Activated T-cell treated with anti-CD3 and anti-CD28 coated beads for 48 hours (primary cell): Measurements from ENCODE around the gene SMARCC1.

ENCODE experiments used
- DNase-seq: peaks from one replicate; pipeline ENCODE4 v3.0.0-alpha.2; 2020; ENCODE audit warnings: low read depth

Gene SMARCC1

DNA sequence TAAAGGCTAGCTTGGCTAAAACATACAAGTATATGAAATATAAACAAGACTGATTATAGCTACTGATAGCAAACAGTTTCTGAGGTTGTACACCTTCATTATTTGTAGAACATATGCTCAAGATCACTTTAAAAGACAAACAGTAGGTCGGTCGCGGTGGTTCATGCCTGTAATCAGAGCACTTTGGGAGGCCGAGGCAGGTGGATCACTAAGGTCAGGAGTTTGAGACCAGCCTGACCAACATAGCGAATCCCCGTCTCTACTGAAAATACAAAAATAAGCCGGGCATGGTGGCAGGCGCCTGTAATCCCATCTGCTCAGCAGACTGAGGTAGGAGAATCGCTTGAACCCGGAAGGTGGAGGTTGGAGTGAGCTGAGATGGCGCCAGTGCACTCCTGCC is 80.3 kb downstream of the SMARCC1 start:
- no peak for DNase-seq

DNA sequence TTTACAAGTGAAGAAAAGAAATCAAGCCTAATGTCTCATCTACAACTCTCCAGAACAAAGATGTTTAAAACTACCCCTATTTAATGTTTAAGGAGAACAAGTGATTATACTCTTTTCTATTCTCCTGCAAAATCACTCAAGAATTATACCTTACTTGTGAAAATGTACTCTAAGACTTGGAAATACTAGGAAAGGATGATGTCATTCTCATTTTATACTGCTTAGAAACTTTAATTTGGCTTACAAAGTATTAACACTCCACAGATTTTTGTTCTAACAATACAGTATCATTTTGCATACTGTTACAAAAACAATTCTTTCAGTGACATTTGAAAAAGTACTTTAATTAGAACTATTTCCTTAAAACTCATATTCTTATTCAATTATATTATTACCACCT is 89.5 kb downstream of the SMARCC1 start:
- DNase-seq: no peak

DNA sequence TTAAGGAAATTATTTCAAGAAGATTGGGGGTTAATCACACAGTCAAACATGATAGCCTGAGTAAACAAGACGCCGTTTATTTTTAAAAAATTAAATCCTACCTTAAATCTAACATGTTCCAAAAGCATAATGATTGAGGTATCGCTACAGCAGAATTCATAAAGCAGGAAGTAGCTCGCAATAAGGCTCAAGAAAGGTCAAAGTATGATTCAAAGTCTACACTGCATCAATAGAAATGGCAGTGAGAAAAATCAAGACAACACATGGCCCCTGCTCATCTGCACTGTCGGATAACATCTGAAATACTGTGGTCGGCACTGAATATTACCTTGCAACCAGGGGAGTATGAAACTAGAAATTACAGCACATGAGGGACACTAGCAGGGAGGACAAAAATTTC is 93.2 kb downstream of the SMARCC1 start:
- DNase-seq: no peak

DNA sequence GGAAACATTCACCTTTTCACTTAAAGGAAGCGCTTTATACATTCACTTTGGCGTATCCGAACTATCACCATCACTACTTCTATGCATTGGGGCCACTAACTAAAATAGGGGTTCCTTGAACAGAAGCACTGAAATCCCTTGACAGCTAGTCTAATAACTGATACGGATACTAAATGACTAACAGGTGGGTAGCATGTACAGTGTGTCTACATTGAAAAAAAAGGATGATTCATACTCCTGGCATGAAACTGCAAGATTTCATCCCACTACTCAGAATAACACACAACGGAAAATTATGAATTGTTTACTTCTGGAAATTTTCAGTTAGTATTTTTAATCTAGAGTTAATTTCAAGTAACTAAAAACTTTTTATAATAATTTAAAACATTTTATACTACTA is 96.7 kb downstream of the SMARCC1 start:
- no peak for DNase-seq

DNA sequence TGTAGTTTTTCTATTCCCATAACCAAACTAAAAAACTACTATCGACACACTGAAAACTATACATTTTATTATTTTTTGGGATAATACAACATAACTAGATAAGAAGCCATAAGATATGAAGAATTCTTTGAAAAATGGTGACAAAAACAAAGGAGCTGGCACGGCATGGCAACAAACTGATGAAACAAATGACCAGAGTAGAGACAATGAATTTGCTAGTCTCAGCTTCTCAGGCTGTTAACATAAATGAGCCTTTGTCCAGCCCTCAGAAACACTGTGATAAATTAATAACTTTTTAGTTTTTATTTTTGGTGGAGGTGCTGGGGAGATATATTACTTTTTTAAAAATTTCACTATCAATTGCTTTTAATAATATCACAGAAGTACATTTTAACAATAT is 100.7 kb downstream of the SMARCC1 start:
- DNase-seq: no peak

DNA sequence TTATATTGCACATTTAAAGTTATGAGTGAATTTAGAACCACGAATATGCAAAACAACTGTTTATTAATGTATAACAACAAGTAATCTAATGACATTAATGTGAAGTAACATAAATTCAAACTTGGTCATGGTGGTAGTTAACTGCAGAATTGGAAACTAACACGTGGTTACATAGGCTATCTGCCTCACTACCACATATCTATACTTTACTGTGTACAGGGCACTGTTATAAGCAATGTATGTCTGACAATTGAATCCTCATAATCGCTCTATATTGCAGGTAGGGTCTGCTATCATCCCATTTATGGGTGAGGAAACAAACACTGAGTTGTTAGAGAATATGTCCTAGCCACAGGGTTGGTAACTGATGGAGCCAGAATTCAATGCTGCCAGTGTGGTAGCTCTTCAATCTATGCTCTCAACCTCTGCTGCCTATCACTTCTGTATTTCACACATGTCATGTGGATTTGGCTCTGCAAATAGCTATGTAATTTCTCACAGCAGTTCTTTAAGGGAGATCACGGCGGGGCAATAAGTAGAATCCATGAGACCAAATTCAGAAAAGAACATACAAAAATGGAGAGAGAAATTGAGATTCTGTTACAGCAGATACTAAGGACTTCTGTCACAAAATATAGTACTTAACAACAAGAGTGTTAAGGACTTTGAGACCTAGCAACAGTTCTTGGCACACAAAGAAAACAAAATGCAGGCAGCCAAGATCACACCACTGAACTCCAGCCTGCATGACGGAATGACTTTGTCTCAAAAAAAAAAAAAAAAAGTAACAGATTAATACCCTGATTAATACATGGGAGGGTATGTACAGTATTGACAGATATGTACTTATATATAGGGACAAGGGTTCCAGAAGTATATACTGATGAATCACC is 103.0 kb downstream of the SMARCC1 start:
- DNase-seq: no peak

DNA sequence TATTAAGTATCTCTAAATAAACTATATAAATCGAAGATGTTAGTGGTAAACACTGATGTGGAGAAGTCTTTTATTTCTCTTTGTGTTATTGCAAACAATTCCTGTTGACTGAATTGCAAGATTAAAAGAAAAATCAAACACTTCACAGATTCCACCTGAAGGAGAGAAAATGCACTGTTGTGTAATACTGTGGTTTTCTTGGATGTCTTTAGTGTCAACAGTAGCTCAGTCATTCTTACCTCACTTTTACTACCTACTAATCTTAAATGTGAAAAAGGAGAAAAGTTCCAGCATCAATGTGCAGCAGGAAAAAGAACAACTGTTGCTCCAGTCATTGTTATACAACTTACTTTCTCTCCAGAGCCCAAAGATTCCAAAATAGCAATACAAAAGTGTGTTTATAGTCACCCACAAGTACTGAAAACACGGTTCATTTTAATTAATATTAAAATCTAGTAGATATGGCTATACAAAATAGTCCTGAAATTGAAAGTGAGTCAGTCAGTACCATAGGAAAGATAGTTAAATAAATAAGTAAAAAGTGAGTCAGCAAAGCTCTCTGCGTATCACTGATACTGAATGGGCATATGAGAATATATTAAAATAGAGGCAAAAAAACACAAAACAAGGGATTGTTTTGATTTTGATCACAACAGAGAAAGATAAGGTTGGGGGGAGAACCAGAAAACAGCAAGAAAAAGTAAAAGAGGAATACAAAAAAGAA is 112.5 kb downstream of the SMARCC1 start:
- no peak for DNase-seq

DNA sequence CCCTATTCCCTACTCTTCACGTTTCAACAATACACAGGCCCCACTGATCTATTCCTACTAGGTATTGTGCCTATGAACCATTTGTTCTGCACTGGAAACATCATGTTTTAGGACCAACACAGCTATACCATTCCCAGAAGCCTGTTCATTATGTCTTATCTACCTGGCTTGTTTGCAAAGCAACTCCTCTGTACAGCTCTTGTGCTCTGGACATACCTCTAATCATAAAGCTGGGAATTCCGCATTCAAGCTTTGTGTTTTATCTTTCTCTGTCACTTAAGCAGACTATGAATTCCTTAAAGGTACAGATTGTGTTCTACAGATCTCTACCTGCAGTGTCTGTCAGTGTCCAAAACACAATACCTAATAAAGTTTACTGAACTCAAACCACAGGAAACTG is 115.6 kb downstream of the SMARCC1 start:
- DNase-seq: no peak

DNA sequence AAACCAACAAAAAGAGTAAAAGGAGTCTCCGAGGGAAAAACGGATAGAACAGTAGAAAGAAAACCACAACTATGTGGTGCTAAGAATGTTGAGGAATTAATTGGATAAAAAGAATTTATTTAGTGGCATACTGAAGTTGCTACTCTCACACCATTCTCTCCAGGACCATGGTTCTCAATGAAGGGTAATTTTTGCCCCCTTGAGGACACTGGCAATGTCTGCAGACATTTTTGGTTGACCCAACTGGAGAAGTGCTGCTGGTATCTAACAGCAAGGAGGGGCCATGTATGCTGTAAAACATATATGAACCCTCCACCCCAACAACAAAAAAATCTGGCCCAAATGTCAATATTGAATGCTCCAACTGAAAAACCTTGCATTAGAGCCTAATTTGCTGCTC is 117.2 kb downstream of the SMARCC1 start:
- no peak for DNase-seq

DNA sequence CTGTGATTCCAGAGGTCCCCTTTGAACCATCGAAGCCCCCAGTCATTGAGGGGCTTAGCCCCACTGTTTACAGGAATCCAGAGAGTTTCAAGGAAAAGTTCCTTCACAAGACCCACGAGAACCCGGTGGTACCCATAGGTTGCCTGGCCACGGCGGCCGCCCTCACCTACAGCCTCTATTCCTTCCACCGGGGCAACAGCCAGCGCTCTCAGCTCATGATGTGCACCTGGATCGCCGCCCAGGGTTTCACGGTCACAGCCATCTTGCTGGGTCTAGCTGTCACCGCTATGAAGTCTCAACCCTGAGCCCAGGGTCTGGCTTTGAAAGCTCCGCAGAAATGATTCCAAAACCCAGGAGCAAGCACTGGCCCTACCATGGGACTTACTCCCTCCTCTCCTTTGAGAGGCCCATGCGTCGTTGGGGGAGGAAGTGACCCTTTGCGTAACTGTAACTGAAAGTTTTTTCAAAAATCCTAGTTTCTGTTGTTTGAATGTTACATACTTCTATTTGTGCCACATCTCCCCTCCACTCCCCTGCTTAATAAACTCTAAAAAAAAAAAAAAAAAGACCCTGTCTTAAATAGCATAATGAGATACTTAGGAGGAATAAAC is 118.0 kb downstream of the SMARCC1 start:
- no peak for DNase-seq

DNA sequence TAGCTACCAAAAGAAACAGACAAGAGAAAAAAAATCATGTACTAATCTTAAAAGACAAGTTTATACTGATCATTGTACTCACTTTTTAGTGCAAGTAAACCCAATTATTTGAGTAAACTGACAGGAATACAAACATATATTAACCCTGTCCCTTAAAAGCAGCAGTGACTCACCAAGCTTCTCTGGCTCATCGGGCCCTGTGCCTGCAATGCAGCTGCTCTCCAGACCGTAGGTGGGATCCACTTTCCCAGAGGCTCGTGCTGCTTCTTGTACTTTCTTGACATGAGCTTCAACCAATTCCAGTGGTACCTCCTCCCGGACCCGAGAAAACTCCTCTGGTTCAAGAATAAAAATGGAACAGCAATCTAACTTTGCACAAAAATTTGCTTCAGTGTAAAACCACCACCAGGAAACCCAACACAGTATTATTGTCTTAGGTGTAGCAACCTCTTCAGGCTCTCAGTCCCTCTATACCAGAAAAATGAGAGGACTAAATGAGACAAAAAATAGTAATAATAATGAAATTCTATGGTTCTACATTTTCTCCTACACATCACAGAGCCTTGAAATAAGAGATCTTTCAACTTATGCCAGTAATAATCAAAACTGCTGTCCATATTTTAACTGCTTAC is 120.5 kb downstream of the SMARCC1 start:
- DNase-seq: no peak

DNA sequence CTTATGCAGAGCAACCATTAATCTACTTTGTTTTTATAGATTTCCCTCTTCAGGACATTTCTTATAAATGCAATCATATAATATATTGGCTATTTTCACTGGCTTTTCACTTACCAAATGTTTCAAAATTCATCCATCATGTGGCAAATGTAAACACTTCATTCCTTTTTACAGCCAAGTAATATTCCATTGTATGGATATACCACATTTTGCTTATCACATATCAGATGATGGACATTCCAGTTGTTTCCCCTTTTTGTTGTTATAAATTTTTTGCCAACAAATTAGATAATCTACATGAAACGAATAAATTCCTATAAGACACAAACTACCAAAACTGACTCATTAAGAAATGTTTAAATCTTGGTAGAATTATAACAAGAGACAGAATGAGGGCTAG is 123.2 kb downstream of the SMARCC1 start:
- no peak for DNase-seq

DNA sequence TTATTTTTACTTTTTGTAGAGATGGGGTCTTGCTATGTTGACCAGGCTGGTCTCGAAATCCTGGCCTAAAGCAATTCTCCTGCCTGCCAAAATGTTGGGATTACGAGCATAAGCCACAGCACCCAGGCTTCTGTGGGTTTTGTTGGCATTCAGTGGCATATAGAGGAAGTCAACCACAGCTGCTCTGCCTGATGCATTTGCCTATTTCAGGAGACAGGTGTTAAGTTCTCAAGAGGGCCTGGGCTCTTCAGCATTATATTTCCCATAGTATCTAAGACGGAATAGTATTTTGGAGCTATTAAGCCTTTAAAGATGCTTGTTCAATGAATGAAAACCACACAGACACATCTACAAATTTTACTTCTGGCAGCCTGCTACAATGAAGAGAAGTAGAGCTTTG is 129.6 kb downstream of the SMARCC1 start:
- DNase-seq: no peak

DNA sequence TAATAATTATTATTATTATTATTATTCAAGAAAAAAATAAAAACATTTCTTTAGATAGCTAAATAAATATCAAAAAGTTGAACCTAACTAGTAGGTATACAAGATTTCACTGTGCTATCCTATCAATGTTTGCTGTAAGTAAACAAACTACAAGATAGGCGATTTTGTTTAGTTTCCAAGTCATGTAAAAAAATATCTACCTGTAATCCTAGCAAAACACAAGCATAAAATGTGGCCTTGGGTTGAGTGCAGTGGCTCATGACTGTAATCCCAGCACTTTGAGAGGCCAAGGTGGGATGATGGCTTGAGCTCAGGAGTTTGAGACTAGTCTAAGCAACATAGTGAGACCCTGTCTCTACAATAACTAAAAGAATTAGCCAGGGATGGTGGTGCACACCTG is 131.4 kb downstream of the SMARCC1 start:
- DNase-seq: no peak

DNA sequence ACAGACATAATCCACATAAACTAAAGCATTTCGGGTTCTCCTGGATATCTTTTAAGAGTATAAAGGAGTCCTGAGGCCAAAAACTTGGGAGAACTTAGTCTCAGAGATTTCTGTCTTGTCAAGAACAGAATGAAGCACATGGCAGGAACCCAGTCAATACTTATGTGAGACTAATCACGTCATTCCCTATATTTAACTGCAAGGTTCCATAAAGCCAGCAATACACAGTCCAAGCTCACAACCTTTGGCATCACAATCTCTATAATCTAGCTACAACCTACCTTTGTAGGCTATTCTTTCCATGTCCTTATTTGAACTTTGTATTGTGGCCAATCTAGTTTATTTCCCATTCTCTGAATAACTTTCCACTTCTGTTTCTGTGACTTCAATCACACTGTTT is 134.1 kb downstream of the SMARCC1 start:
- DNase-seq: no peak

DNA sequence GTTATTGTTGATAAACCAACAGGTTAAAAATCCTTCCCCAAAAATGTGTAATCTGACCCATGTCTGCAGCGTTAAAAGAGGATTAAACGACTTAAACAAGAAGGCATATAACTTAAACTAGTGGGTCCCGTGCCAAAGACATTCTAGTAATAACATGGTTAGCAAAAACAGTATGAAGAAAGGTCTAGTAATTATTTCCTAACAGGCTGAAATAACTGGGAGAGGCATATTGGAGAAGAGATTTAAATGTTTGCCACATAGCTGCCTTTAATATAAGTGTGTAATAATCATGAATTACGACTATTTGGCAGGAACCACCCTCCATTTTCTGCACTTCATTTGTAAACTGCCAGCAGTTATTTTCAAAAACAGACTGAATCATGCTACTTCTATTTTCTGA is 135.3 kb downstream of the SMARCC1 start:
- DNase-seq: no peak

DNA sequence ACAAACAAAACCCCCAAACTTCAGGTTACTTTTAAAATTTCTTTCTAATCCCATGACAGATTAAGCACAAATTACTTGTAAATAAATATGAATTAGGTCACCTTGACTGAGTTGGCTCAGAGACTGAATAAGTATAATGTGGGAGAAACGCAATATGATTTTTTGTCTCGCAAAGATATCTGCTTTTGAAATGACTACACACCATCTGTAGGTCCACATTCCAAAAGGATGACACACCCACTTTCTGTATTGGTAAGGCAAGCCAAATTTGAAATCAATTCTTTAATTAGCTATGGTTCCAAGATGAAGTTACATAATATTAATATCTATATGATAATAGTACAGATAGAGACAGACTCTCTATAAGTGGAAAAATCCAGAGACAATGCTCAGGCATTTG is 136.1 kb downstream of the SMARCC1 start:
- no peak for DNase-seq

DNA sequence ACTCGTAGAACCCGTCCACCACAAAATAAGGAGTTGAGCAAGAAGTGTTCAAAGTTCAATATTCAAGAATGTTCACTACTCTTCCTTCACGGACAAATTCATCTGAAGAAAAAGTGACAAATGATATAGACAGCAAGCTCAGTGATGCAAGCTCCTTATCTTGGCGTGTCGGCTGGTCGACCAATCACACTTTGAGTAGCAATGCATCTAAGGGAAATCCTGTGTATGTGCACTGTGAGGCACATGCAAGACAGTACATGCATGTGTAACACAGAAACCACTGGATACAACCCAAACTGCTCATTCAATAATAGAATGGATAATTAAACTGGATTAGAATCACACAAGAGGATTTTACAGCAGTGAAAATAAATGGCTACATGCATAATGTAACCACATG is 138.6 kb downstream of the SMARCC1 start:
- no peak for DNase-seq

DNA sequence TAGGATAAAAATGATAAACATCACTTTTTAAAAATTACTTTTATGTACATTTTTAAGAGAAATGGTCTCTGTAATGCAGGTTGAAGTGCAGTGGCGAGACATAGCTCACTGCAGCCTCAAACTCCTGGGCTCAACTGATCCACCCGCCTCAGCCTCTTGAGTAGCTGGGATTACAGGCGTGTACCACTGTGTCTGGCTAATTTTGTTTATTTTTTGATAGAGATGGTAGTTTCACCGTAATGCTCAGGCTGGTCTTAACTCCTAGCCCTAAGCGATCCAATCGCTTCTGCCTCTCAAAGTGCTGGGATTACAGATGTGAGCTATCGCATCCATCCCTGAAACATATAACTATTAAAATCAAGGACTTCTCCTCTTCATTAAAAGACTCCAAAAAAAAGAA is 140.0 kb downstream of the SMARCC1 start:
- no peak for DNase-seq

DNA sequence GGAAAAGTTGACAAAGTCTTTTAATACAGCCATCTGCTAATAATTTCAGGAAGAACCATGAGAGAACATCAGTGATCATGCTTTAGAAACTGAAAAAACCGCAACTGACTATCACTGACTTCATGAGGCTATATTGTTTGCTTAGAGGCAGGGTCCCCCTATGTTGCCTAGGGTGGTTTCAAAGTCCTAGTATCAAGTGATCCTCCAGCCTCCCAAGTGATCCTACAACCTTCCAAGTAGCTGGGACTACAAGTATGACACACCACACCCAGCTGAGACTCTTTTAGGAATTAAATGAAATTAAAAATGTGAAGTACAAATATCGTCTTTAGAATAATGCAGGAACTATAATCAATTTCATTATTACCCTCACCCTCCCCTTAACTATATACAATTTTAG is 144.8 kb downstream of the SMARCC1 start:
- no peak for DNase-seq

DNA sequence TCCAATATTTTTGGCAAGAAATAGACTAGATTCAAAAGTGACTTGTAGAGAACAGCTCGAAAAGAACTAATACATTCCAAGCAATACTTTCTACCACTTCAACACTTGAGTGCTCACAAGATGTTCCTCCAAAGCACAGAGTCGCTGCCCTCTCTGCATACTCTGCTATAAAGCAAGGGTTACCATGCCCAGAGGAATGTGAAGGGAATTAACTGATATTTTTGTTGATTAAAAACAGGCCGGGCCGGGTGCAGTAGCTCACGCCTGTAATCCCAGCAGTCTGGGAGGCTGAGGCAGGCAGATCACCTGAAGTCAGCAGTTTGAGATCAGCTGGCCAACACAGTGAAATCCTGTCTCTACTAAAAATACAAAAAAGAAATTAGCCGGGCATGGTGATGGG is 145.5 kb downstream of the SMARCC1 start:
- no peak for DNase-seq

DNA sequence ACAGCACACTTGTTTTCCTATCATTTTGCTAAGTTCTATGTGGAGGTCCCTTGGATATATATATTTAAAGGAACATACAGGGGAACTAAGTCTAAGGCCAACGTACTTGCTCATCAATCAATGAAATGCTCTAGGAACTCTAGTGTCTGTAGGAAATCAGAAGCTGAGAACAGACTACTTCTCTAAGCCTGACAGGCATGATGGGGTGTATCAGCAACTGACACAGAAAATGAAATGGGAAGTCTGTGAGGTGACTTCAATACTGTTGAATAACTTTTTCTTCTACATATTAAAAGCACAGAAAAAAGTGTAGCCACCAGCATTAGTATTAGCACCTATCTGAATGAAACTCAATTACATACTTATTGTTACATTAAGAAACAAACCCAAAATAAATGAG is 146.2 kb downstream of the SMARCC1 start:
- DNase-seq: no peak

DNA sequence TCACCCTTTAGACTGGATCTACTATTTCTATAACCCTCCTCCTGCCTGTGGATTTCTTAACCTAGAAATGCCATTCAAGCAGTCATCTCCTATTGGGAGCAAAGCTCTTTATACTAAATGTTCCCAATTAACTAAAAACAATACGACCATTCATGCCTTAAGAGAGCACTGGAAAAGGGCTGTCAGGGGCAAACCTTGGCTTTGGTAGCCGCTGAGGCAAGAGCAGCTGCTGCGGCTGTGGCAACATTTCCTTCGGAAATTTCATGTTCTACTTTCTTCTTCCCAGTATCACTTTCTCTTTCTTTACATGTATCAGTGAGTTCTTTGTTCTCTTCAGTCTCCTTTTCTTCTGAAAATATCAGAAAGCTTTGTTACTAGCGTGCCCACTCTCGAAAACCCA is 146.7 kb downstream of the SMARCC1 start:
- no peak for DNase-seq
